Right ventricle myocardium inferior (tissue), 1 donor: ENCODE results near the gene PKD1L1. TPM values are rescaled to one million over a fixed set of nuclear protein-coding genes. Genes with fewer than 3 reads are reported as not detected.
"Not testable (repeated sequence)": the region's sequence is repeated elsewhere in the genome, so short reads cannot be mapped to it uniquely, and the experiment has no call there.

Experiments used
- ATAC-seq: fragments of 200-7000 bp; cut with Tn5 transposase; one replicate; pipeline ENCODE4 v1.9.1; 2020; ENCODE audit warnings: mild to moderate bottlenecking, moderate library complexity
- DNase-seq: peaks from one replicate; pipeline ENCODE4 v3.0.0; 2021; ENCODE audit errors: missing footprints
- intact Hi-C: fragments of 100-400 bp; cut with DNase I; formaldehyde crosslinking; loops from one replicate; pipeline ENCODE4 v1.11.0; 2022
- total RNA-seq: library from RNA; stranded (reverse); fragmentation: NEBNext Ultra II Directional; extraction: Animal tissue kit (Norgen Biotek cat#: 25700); gene quantifications from one replicate; pipeline ENCODE4 v1.2.1, GENCODE V29; 2021
- donor health status: DM: no; HTN: yes; CAD: no; lungs with severe emphysema.

PKD1L1 gene
- total RNA-seq, 1 donor from 2014 or later, result 1.3 TPM

- DNase-seq, result peak; percentile 69
- ATAC-seq, result peak; percentile 45
- intact Hi-C loops, result no loop called here
Observed at GRCh38 chr7:47941136-47941844, 7.0 kb downstream of the PKD1L1 start.

GRCh38 chr7:47940088-47941013 is 7.9 kb downstream of the PKD1L1 start:
- ATAC-seq (peak; percentile 53), DNase-seq (peak; percentile 63)
- intact Hi-C loops, result no loop called here

- DNase-seq (no peak), ATAC-seq (no peak)
- intact Hi-C loops, result no loop called here
Observed at GRCh38 chr7:47939425-47940036, 8.7 kb downstream of the PKD1L1 start.

GRCh38 chr7:47938574-47939165 is 9.6 kb downstream of the PKD1L1 start:
- ATAC-seq (no peak), DNase-seq (no peak)
- intact Hi-C loops, result no loop called here

- ATAC-seq (no peak), DNase-seq (no peak)
- intact Hi-C loops, result no loop called here
Observed at GRCh38 chr7:47937711-47938573, 10.3 kb downstream of the PKD1L1 start.

GRCh38 chr7:47937065-47937687 is 11.1 kb downstream of the PKD1L1 start:
- ATAC-seq (no peak), DNase-seq (no peak)
- intact Hi-C loops, result no loop called here

- intact Hi-C loops, result no loop called here
- ATAC-seq (no peak), DNase-seq (no peak)
Observed at GRCh38 chr7:47936323-47936722, 11.9 kb downstream of the PKD1L1 start.

GRCh38 chr7:47935336-47935735 is 12.9 kb downstream of the PKD1L1 start:
- no peak for DNase-seq
- no peak for ATAC-seq
- intact Hi-C loops, result no loop called here

GRCh38 chr7:47934831-47935230 is 13.4 kb downstream of the PKD1L1 start:
- intact Hi-C loops, result no loop called here
- DNase-seq (no peak), ATAC-seq (no peak)

- intact Hi-C loops, result no loop called here
- DNase-seq, result no peak
- ATAC-seq, result no peak
Observed at GRCh38 chr7:47933215-47933614, 15.1 kb downstream of the PKD1L1 start.

- intact Hi-C loops, result no loop called here
Observed at GRCh38 chr7:47932466-47933037, 15.7 kb downstream of the PKD1L1 start.

GRCh38 chr7:47932016-47932415 is 16.2 kb downstream of the PKD1L1 start:
- ATAC-seq, result no peak
- no peak for DNase-seq
- intact Hi-C loops, result no loop called here

More at GRCh38 chr7:47932466-47933037, 15.7 kb downstream of the PKD1L1 start:
- DNase-seq, result no peak
- peak; percentile 37 for ATAC-seq

GRCh38 chr7:47931005-47932004 is 17.0 kb downstream of the PKD1L1 start:
- DNase-seq, result no peak
- intact Hi-C loops, result no loop called here
- ATAC-seq, result no peak

GRCh38 chr7:47924266-47924665 is 24.0 kb downstream of the PKD1L1 start:
- intact Hi-C loops, result no loop called here
- no peak for ATAC-seq
- no peak for DNase-seq

GRCh38 chr7:47923081-47923875 is 25.0 kb downstream of the PKD1L1 start:
- ATAC-seq, intact Hi-C loops, DNase-seq: not testable (repeated sequence)

GRCh38 chr7:47916514-47916913 is 31.8 kb downstream of the PKD1L1 start:
- intact Hi-C loops, ATAC-seq, DNase-seq: not testable (repeated sequence)
